MCF 10A (cell line): Measurements from ENCODE around the gene TGFBR1. TPM values are rescaled to one million over a fixed set of nuclear protein-coding genes. Genes with fewer than 3 reads are reported as not detected.

Source experiments
- BruUV-seq: library from RNA; stranded (reverse); fragments of 400-500 nt; replicated peaks from 2 replicates; lab custom pipeline; 2021; lab: Mats Ljungman, UMichigan
- CTCF ChIA-PET: fragments of 300-600 bp; sonication (Branson Sonifier 250); formaldehyde crosslinking; extraction: SDS; loops from one replicate; lab custom pipeline; 2021; ENCODE audit warnings: antibody characterized with exemption, inconsistent platforms; lab: Yijun Ruan, JAX
- POLR2A ChIA-PET: fragments of 300-600, 350-650 bp; sonication (Branson Sonifier 250); formaldehyde crosslinking; extraction: SDS; loops from one replicate; lab custom pipeline; 2020; ENCODE audit warnings: antibody characterized with exemption, inconsistent platforms; lab: Yijun Ruan, JAX
- DNase-seq: peaks from one replicate; pipeline ENCODE4 v3.0.0-alpha.2; 2018; ENCODE audit not compliant: unreplicated experiment
- H3K27ac Mint-ChIP-seq: one replicate; pipeline ENCODE4 v1.8.0; 2022; ENCODE audit warnings: mild to moderate bottlenecking, low read depth, mixed read lengths; ENCODE audit not compliant: unreplicated experiment
- H3K27me3 Mint-ChIP-seq: one replicate; pipeline ENCODE4 v1.8.0; 2022; ENCODE audit warnings: mixed read lengths; ENCODE audit not compliant: insufficient read depth, unreplicated experiment
- H3K36me3 Mint-ChIP-seq: one replicate; pipeline ENCODE4 v1.8.0; 2022; ENCODE audit warnings: mild to moderate bottlenecking, moderate library complexity, mixed read lengths; ENCODE audit not compliant: insufficient read depth, unreplicated experiment
- H3K4me1 Mint-ChIP-seq: one replicate; pipeline ENCODE4 v1.8.0; 2022; ENCODE audit warnings: mixed read lengths; ENCODE audit not compliant: insufficient read depth, unreplicated experiment
- H3K4me3 Mint-ChIP-seq: one replicate; pipeline ENCODE4 v1.8.0; 2022; ENCODE audit warnings: mild to moderate bottlenecking, moderate library complexity, mixed read lengths; ENCODE audit not compliant: unreplicated experiment
- H3K9me3 Mint-ChIP-seq: one replicate; pipeline ENCODE4 v1.8.0; 2022; ENCODE audit warnings: mixed read lengths; ENCODE audit not compliant: unreplicated experiment
- CTCF ChIP-seq: fragments of 200-600 bp; IDR thresholded peaks from one replicate; pipeline ENCODE4 v1.8.0; 2022; ENCODE audit warnings: antibody characterized with exemption, mild to moderate bottlenecking; ENCODE audit not compliant: unreplicated experiment
- intact Hi-C: fragments of 100-400 bp; cut with micrococcal nuclease; formaldehyde crosslinking; loops from 2 replicates; pipeline ENCODE4 v1.14.1; 2022
- total RNA-seq: library from RNA; stranded (reverse); gene quantifications from 2 replicates; pipeline ENCODE4 v1.2.3, GENCODE V29; 2022

The TGFBR1 gene
- total RNA-seq, 1 experiment from 2014 or later: 27.6 TPM

GRCh38 chr9:99185934-99186333, 81.0 kb downstream of the TGFBR1 start:
- TF ChIP-seq CTCF: no peak
- ChIA-PET POLR2A (interaction anchor here (0.7 kb wide), 1 partner anchor 633 kb away, joined by 3 read pairs; no protein-coding TSS in a partner anchor), CTCF (interaction anchor here (0.5 to 4.7 kb wide), 16 partner anchors 9 to 1415 kb away, joined by 3 to 33 read pairs (median 9); partner anchors contain the start of genes ALG2 and SEC61B)
- Mint-ChIP-seq H3K4me3 (no peak overlapping the region), H3K36me3 (no peaks in the 10 kb centered on the region), H3K4me1 (no peaks in the 10 kb centered on the region), H3K9me3 (no peaks in the 10 kb centered on the region), H3K27ac (no peak overlapping the region), H3K27me3 (peaks cover 46% of the 10 kb centered on the region)
- BruUV-seq: no TSS peak
- no peak for DNase-seq
- intact Hi-C loops: loop anchor here (10.0 kb wide), 2 partner anchors 79 to 839 kb away; no protein-coding TSS in a partner anchor

- H3K4me1 Mint-ChIP-seq: no peaks in the 10 kb centered on the region
- POLR2A ChIA-PET: no interaction called here
- no peaks in the 10 kb centered on the region for H3K36me3 Mint-ChIP-seq
- peaks cover 59% of the 10 kb centered on the region for H3K27me3 Mint-ChIP-seq
- H3K27ac Mint-ChIP-seq: no peak overlapping the region
- no peak for DNase-seq
- no peaks in the 10 kb centered on the region for H3K9me3 Mint-ChIP-seq
- intact Hi-C loops: loop anchor here (10.0 kb wide), 2 partner anchors 77 to 837 kb away; no protein-coding TSS in a partner anchor
- CTCF ChIA-PET: interaction anchor here (3.9 kb wide), 1 partner anchor 45 kb away, joined by 21 read pairs; no protein-coding TSS in a partner anchor
- H3K4me3 Mint-ChIP-seq: no peak overlapping the region
- no TSS peak for BruUV-seq
- TF ChIP-seq CTCF: no peak
Measured at GRCh38 chr9:99187311-99187710, 82.4 kb downstream of the TGFBR1 start.

- intact Hi-C loops: loop anchor here (10.0 kb wide), 2 partner anchors 76 to 836 kb away; no protein-coding TSS in a partner anchor
- CTCF ChIA-PET: interaction anchor here (0.7 to 1.7 kb wide), 3 partner anchors 11 to 1407 kb away, joined by 3 to 5 read pairs (median 4); no protein-coding TSS in a partner anchor
- BruUV-seq: no TSS peak
- Mint-ChIP-seq H3K36me3 (no peaks in the 10 kb centered on the region), H3K27ac (no peak overlapping the region), H3K4me3 (no peak overlapping the region), H3K9me3 (no peaks in the 10 kb centered on the region), H3K4me1 (no peaks in the 10 kb centered on the region), H3K27me3 (peaks cover 78% of the 10 kb centered on the region)
- POLR2A ChIA-PET: no interaction called here
- no peak for TF ChIP-seq CTCF
- DNase-seq: no peak
Measured at GRCh38 chr9:99189186-99189585, 84.3 kb downstream of the TGFBR1 start.

GRCh38 chr9:99189887-99190596, 85.1 kb downstream of the TGFBR1 start:
- Mint-ChIP-seq H3K27me3 (peaks cover 87% of the 10 kb centered on the region), H3K4me1 (no peaks in the 10 kb centered on the region), H3K4me3 (no peak overlapping the region), H3K9me3 (no peaks in the 10 kb centered on the region), H3K27ac (no peak overlapping the region), H3K36me3 (no peaks in the 10 kb centered on the region)
- ChIA-PET CTCF (interaction anchor here (1.4 to 1.7 kb wide), 3 partner anchors 11 to 1406 kb away, joined by 4 to 6 read pairs (median 5); no protein-coding TSS in a partner anchor), POLR2A (no interaction called here)
- no peak for DNase-seq
- BruUV-seq: no TSS peak
- no peak for TF ChIP-seq CTCF
- intact Hi-C loops: loop anchor here (10.0 kb wide), 2 partner anchors 75 to 835 kb away; no protein-coding TSS in a partner anchor
